Activated naive CD4-positive, alpha-beta T cell treated with anti-CD3 and anti-CD28 coated beads, Interleukin-2, amount 50 U/mL, for 72 hours (primary cell): ENCODE results near the gene RNF4. TPM values are rescaled to one million over a fixed set of nuclear protein-coding genes. Genes with fewer than 3 reads are reported as not detected.

ENCODE experiments used
- total RNA-seq, 2 donors: library from RNA; stranded (reverse); gene quantifications; one replicate each; pipeline ENCODE4 v1.2.3, GENCODE V29; 2022

The RNF4 gene
- total RNA-seq, 2 donors from 2014 or later, result 76.0 to 91.1 TPM

Other genes starting within 250 kb of the RNF4 start
- 10 to 100 TPM; 22.1 to 24.9 TPM for gene HAUS3, start 227.0 kb upstream of the RNF4 start, total RNA-seq
- gene POLN, start 227.0 kb upstream of the RNF4 start, total RNA-seq, result 1 to 10 TPM; 1.8 to 7.3 TPM
- 10 to 100 TPM in 1 of 2 donors, 1 to 10 TPM in 1; 5.1 to 10.6 TPM for gene MXD4, start 207.0 kb upstream of the RNF4 start, total RNA-seq
- 1 to 10 TPM; 2.7 to 9.9 TPM for gene ZFYVE28, start 50.5 kb upstream of the RNF4 start, total RNA-seq
- gene CFAP99, start 50.2 kb upstream of the RNF4 start, total RNA-seq, result not detected
- gene FAM193A, start 67.5 kb downstream of the RNF4 start, total RNA-seq, result 10 to 100 TPM; 31.0 to 32.4 TPM